22Rv1 (cell line): Measurements from ENCODE around the gene CEACAM3.

ENCODE experiments used
- CTCF ChIP-seq: fragments of 450-650 bp; IDR thresholded peaks from 2 replicates; pipeline ENCODE4 v1.5.1; 2017; ENCODE audit warnings: mild to moderate bottlenecking
- ZFX ChIP-seq: fragments of 450-650 bp; IDR thresholded peaks from 2 replicates; pipeline ENCODE4 v1.6.1; 2017; ENCODE audit warnings: antibody characterized with exemption, borderline replicate concordance

GRCh38 chr19:41792513-41793413 lies 3.6 kb upstream of the CEACAM3 start:
- TF ChIP-seq CTCF (peak; percentile 89), ZFX (no peak)
